Ovary (tissue), 9 donors: ENCODE data around the gene MAP1LC3B. TPM values are rescaled to one million over a fixed set of nuclear protein-coding genes. Genes with fewer than 3 reads are reported as not detected.
A peak's percentile ranks its signal among the peaks of the same experiment; 100 is the strongest.

Experiments
- DNase-seq, 5 donors: peaks; one replicate each; pipeline ENCODE4 v3.0.0-alpha.2; 2019 to 2020
- H3K27ac ChIP-seq, 2 donors: fragments of 200-600 bp; one replicate each; pipeline versions ENCODE4 v1.5.1 to v1.8.0; 2019 to 2022
- H3K27me3 ChIP-seq: fragments of 200-600 bp; one replicate; pipeline ENCODE4 v1.8.0; 2022
- H3K36me3 ChIP-seq: fragments of 200-600 bp; sonication (generic); one replicate; pipeline ENCODE4 v1.5.1; 2019
- H3K4me1 ChIP-seq: one replicate; pipeline ENCODE4 v1.8.1; 2013; ENCODE audit warnings: mild to moderate bottlenecking, moderate library complexity; ENCODE audit not compliant: insufficient read depth
- H3K4me3 ChIP-seq: fragments of 200-600 bp; sonication (generic); one replicate; pipeline ENCODE4 v1.5.1; 2017
- H3K9me3 ChIP-seq, 2 donors: fragments of 200-600 bp in 1 of 2; sonication (generic) in 1 of 2; one replicate each; pipeline versions ENCODE4 v1.5.1 to v1.8.1; 2013 to 2019; ENCODE audit warnings: mild to moderate bottlenecking in 1 of 2, moderate library complexity in 1 of 2
- EP300 ChIP-seq: sonication (generic); formaldehyde crosslinking; IDR thresholded peaks from one replicate; pipeline ENCODE4 v1.6.1; 2017; ENCODE audit warnings: antibody characterized with exemption
- POLR2A ChIP-seq: fragments of 450-650 bp; IDR thresholded peaks from one replicate; pipeline ENCODE4 v1.6.1; 2017; ENCODE audit warnings: antibody characterized with exemption, mild to moderate bottlenecking, moderate library complexity
- WGBS, 3 donors: extraction: QIAGEN DNeasy Blood & Tissue Kit in 1 of 3; methylation state at CpG; one replicate each; pipeline versions ENCODE4 v1.1.5 to v1.1.7; 2013 to 2017; 5-methylcytosine and 5-hydroxymethylcytosine counted together
- intact Hi-C, 4 donors: fragments of 100-400 bp; cut with DNase I; formaldehyde crosslinking; loops; one replicate each; pipeline versions ENCODE4 v1.11.0 to v1.15.1; 2022 to 2023
- polyA plus RNA-seq, 2 donors: library from polyadenylated mRNA; stranded (reverse); fragments of 200-250 nt in 1 of 2; fragments of 350-450 nt in 1 of 2; fragmentation: Illumina TruSeq in 1 of 2; extraction: RNeasy Lipid Tissue Mini Kit (QIAGEN cat#74804) in 1 of 2; gene quantifications; one replicate each; pipeline ENCODE4 v1.2.3, GENCODE V29; 2013 to 2014
- total RNA-seq, 7 donors: library from RNA; depleted of rRNA in 2 of 7; stranded (reverse); fragments of >200 nt in 2 of 7; fragmentation: NEBNext Ultra II Directional in 3 of 7; extraction: Animal tissue kit (Norgen Biotek cat#: 25700) in 3 of 7; gene quantifications; one replicate each; pipeline versions ENCODE4 v1.1.0 to v1.2.4, GENCODE V29; 2016 to 2023
- TF ChIP-seq, protein P1 (sequence below), 3 donors: fragments of 450-650 bp in 2 of 3; fragments of 200-600 bp in 1 of 3; IDR thresholded peaks; one replicate each; pipeline versions ENCODE4 v1.5.1 to v1.8.0; 2016 to 2022; ENCODE audit warnings: antibody characterized with exemption in 3 of 3, mild to moderate bottlenecking in 1 of 3
- donor health status: DM: no; HTN: no; CAD: no; lungs with moderate emphysema.
- donor health status: DM: no; HTN: no; CAD: no.
- donor health status: Bipolar disorder and iron deficiency.
- donor health status: DM: yes; HTN: yes; CAD: no.
- donor health status: DM: no; HTN: no; CAD: no.
- donor health status: DM: yes; HTN: yes; CAD: no.

MAP1LC3B gene
- total and polyA plus RNA-seq, 9 donors, result 32.9 to 110 (median 44.6) TPM

DNA sequence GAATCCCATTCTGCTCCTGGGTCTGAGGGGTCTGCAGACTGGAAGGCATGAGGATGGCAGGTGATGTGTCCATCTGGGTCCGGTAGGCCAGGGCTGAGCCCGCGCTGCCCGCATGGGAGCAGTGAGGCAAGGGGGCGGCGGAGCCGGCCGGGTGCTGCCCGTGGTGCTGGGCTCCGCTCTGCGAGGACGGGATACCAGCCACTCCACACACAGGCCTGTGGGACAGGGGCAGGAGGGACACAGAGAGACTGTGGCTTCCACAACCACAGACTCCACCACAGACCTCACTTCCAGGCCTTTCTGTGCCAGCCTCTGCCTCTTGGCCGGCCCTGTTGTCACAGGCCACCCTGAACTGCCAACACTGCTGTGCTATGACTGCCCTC, 25.4 kb downstream of the MAP1LC3B start:
- Histone ChIP-seq H3K27ac (no peak overlapping the region), H3K36me3 (no peaks in the 10 kb centered on the region), H3K4me3 (no peak overlapping the region), H3K4me1 (no peaks in the 10 kb centered on the region), H3K9me3 (no peaks in the 10 kb centered on the region), H3K27me3 (no peaks in the 10 kb centered on the region)
- WGBS, 3 donors, result 88 to 92% (median 92%) methylated on average over 13 of the region's 13 CpGs
- intact Hi-C loops, result loop anchor here in 3 of 4 donors (10.0 kb wide), 4 partner anchors 127 to 347 kb away; partner anchors contain the start of gene KLHDC4 (in 1 of the 3)
- TF ChIP-seq POLR2A (no peak), EP300 (no peak)
- TF ChIP-seq, protein P1, sequence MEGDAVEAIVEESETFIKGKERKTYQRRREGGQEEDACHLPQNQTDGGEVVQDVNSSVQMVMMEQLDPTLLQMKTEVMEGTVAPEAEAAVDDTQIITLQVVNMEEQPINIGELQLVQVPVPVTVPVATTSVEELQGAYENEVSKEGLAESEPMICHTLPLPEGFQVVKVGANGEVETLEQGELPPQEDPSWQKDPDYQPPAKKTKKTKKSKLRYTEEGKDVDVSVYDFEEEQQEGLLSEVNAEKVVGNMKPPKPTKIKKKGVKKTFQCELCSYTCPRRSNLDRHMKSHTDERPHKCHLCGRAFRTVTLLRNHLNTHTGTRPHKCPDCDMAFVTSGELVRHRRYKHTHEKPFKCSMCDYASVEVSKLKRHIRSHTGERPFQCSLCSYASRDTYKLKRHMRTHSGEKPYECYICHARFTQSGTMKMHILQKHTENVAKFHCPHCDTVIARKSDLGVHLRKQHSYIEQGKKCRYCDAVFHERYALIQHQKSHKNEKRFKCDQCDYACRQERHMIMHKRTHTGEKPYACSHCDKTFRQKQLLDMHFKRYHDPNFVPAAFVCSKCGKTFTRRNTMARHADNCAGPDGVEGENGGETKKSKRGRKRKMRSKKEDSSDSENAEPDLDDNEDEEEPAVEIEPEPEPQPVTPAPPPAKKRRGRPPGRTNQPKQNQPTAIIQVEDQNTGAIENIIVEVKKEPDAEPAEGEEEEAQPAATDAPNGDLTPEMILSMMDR (IDR thresholded peaks at IDR 0.05), result no peak
- peak in 2 of 5 donors; percentile 13 to 33 for DNase-seq

DNA sequence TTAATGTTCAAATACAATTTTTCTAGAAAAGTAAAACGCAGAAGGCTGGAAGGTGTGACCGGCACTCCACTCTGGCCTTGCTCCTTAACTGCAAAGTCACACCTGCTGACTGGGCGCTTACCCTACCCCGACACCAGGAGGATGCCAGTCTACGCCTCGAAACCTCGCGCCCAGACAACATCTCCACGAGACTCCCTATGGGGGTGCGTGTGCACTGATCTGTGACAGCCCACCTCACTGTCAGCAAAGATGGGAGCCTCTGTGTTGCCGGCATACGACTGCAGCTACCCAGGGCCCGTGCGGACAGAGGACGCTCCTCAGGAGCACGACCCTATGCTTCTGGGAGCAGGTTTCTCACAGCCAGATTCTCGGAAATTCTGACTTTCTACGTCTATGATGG, 26.1 kb downstream of the MAP1LC3B start:
- 91 to 93% (median 91%) methylated on average over 18 of the region's 18 CpGs for WGBS, 3 donors
- DNase-seq, result peak in 1 of 5 donors; percentile 27
- intact Hi-C loops, result loop anchor here in 3 of 4 donors (10.0 kb wide), 4 partner anchors 127 to 347 kb away; partner anchors contain the start of gene KLHDC4 (in 1 of the 3)
- no peaks in the 10 kb centered on the region for H3K36me3 ChIP-seq
- H3K27me3 ChIP-seq, result no peaks in the 10 kb centered on the region
- H3K9me3 ChIP-seq, result no peaks in the 10 kb centered on the region
- H3K4me1 ChIP-seq, result no peaks in the 10 kb centered on the region
- no peak overlapping the region for H3K4me3 ChIP-seq
- no peak overlapping the region for H3K27ac ChIP-seq
- TF ChIP-seq POLR2A (no peak), EP300 (no peak)
- TF ChIP-seq, protein P1 (IDR thresholded peaks at IDR 0.05), result no peak

DNA sequence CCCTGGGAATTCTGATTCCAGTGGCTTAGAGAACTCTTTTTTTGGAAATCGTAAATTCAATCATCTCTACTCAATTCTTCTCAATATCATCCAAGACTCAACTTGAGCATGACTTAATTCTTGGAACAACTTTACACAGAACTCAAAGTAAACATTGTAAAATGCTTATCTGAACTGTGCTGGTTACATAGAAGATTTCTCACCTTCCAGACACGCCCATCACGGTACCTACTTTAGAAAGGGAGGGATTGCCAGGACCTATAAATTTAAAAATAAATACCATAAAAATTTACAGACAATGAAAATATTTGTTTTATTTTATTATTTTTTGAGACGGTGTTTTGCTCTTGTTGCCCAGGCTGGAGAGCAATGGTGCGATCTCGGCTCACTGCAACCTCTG, 26.5 kb downstream of the MAP1LC3B start:
- Histone ChIP-seq H3K27me3 (no peaks in the 10 kb centered on the region), H3K36me3 (no peaks in the 10 kb centered on the region), H3K4me1 (no peaks in the 10 kb centered on the region), H3K27ac (no peak overlapping the region), H3K4me3 (no peak overlapping the region), H3K9me3 (no peaks in the 10 kb centered on the region)
- intact Hi-C loops, result loop anchor here in 3 of 4 donors (10.0 kb wide), 4 partner anchors 126 to 346 kb away; partner anchors contain the start of gene KLHDC4 (in 1 of the 3)
- DNase-seq, result no peak
- 78 to 85% (median 78%) methylated on average over 6 of the region's 6 CpGs for WGBS, 3 donors
- no peak for TF ChIP-seq POLR2A
- TF ChIP-seq, protein P1 (IDR thresholded peaks at IDR 0.05), result no peak
- no peak for TF ChIP-seq EP300

DNA sequence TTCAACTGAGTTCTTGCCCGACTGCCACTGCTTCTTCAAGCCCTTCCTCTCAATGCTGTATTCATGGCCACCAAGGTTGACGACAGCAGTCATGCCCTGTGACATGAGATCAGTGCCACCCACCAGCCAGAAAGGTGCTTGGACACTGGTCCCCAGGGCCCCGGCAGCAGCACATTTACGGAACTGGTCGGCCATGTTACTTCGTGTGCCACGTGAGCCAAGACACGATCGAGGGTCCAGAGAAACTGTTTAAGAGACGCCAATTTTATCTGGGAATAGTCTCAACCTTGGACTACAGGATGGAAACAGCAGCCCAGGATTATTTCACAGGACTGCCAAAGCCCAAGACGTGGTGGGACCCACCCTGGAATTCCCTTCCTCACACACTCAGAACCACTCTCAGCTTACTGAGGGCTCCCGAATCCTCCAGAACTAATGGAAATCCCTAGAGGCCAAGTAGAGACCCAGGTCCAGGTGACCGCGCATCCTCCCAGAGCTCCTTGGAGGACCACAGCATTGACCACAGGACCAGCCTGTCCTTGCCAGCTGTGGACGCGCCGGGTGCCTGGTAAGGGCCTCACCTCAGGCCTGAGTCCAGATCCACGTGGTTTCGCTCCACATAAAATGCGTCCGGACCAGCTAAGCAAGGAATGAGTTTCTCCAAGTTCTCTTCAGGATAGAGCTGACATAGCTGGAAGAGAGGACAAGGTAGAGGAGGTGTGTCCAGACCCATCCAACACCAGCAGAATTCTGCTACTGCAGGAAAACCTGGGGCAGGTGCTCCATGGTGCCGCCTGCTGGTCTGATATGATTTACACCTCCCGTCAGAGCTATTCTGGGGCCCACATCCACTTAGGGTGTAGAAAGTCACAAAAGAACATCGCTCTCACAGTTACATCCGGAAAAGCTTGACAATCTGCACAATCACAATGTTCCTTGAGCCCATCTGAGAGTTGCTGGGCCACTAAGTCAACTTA, 28.2 kb downstream of the MAP1LC3B start:
- WGBS, 3 donors, result 91 to 94% (median 93%) methylated on average over 25 of the region's 25 CpGs
- DNase-seq, result no peak
- Histone ChIP-seq H3K4me1 (no peaks in the 10 kb centered on the region), H3K27me3 (no peaks in the 10 kb centered on the region), H3K27ac (no peak overlapping the region), H3K4me3 (no peak overlapping the region), H3K36me3 (no peaks in the 10 kb centered on the region), H3K9me3 (no peaks in the 10 kb centered on the region)
- intact Hi-C loops, result no loop called here
- TF ChIP-seq EP300 (no peak), POLR2A (no peak)
- TF ChIP-seq, protein P1 (IDR thresholded peaks at IDR 0.05), result no peak
